ENCODE data around the gene AATK. TPM values are rescaled to one million over a fixed set of nuclear protein-coding genes. Genes with fewer than 3 reads are reported as not detected.

The AATK gene
- total and polyA plus RNA-seq, 2 of the 4 experiments (the other 2 are of a cell fraction) = under 0.01 to 0.21 TPM

GRCh38 chr17:81208651-81209050 lies 42.6 kb upstream of the AATK start:
- ChIA-PET POLR2A (ENCODE audit: unreplicated experiment) (no interaction called here), CTCF (no interaction called here)
- H4K8ac ChIP-seq (ENCODE audit: low read depth in 2 of 2, low read length in 2 of 2) = no peak overlapping the region
- no peak overlapping the region for H3K9ac ChIP-seq (ENCODE audit: low read depth, low read length)
- dilution Hi-C loops (cut with HindIII; ENCODE audit: low sequenced_read_pairs, unreplicated experiment) = no loop called here
- H4K5ac ChIP-seq (ENCODE audit: low read depth, low read length) = no peak overlapping the region
- no peak for ATAC-seq (ENCODE audit: low read depth)
- H3K18ac ChIP-seq (ENCODE audit: low read depth, low read length) = no peak overlapping the region
- no peak overlapping the region for H3K27ac ChIP-seq (ENCODE audit: insufficient read depth, low read length)
- no peak overlapping the region for H2BK20ac ChIP-seq (ENCODE audit: low read depth, low read length)
- no peak overlapping the region for H2BK120ac ChIP-seq (ENCODE audit: low read depth, low read length)
- H2AK9ac ChIP-seq (replicated peaks; ENCODE audit: low read depth, low read length, poor library complexity) = no peak overlapping the region
- H2AK5ac ChIP-seq (ENCODE audit: low read depth, low read length) = no peak overlapping the region
- H2BK5ac ChIP-seq (ENCODE audit: low read depth, low read length, poor library complexity, severe bottlenecking) = no peak overlapping the region
- no peak overlapping the region for H4K91ac ChIP-seq (ENCODE audit: insufficient read depth, low read depth, low read length)
- intact Hi-C loops (cut with micrococcal nuclease) = no loop called here
- no peak overlapping the region for H3K4me3 ChIP-seq (ENCODE audit: insufficient read depth, low read depth, low read length)
- DNase-seq = no peak
- no peak for TF ChIP-seq FOS (IDR thresholded peaks at IDR 0.05; ENCODE audit: low read depth, low read length)
- no peak for TF ChIP-seq ELK1 (IDR thresholded peaks at IDR 0.05; ENCODE audit: borderline replicate concordance, low read depth, low read length)
- no peak for TF ChIP-seq MXI1 (IDR thresholded peaks at IDR 0.05; ENCODE audit: borderline replicate concordance, low read depth, low read length)
- TF ChIP-seq SMC3 (IDR thresholded peaks at IDR 0.05; ENCODE audit: low read depth, low read length) = no peak
- H3K4me2 ChIP-seq (ENCODE audit: low read depth, low read length) = no peak overlapping the region
- H3K23ac ChIP-seq (ENCODE audit: low read depth, low read length) = no peak overlapping the region
- no peaks in the 10 kb centered on the region; a peak in 1 of 4 replicates for H3K79me1 ChIP-seq (ENCODE audit: low read depth in 1 of 2, low read length in 2 of 2)
- no peak overlapping the region for H3K4ac ChIP-seq (ENCODE audit: low read depth, low read length)
- H3K14ac ChIP-seq (replicated peaks; ENCODE audit: low read depth, low read length) = no peak overlapping the region
- H3K27me3 ChIP-seq (ENCODE audit: control insufficient read depth, insufficient read depth, low read length) = no peaks in the 10 kb centered on the region
- no peaks in the 10 kb centered on the region for H3K9me3 ChIP-seq (ENCODE audit: control insufficient read depth, insufficient read depth, low read length)
- H2BK15ac ChIP-seq (ENCODE audit: low read depth, low read length) = no peak overlapping the region
- in situ Hi-C loops (cut with MboI; ENCODE audit: low sequenced_read_pairs) = no loop called here
- no peaks in the 10 kb centered on the region for H3K4me1 ChIP-seq (ENCODE audit: control insufficient read depth, insufficient read depth, low read length)
- 0 out of 2 replicates have a peak, but pooled peaks cover 6% of the 10 kb centered on the region for H3K9me1 ChIP-seq (ENCODE audit: insufficient read depth, low read length)
- H3K36me3 ChIP-seq (ENCODE audit: control insufficient read depth, insufficient read depth, low read length) = peaks cover 3% of the 10 kb centered on the region; the same call in 1 of the 2 replicates
- peaks cover 5% of the 10 kb centered on the region; the same call in 1 of the 2 replicates for H4K20me1 ChIP-seq (ENCODE audit: insufficient read depth, low read length)
- WGBS, 2 experiments (ENCODE audit: extremely low coverage in 2 of 2, insufficient read length in 1 of 2) = 94% methylated on average over 6 of the region's 10 CpGs; no CpG with 5 or more reads in 1 of the 2 experiments
- no TSS peak for BruUV-seq (replicated peaks)
- H3K56ac ChIP-seq (ENCODE audit: extremely low read depth, insufficient read depth, low read length) = no peak overlapping the region
- H2AFZ ChIP-seq (replicated peaks; ENCODE audit: low read length, poor library complexity) = no peak overlapping the region

Measured in IMR-90 (cell line).